Mesenchymal stem cell (in vitro differentiated cells and primary cell): ENCODE data around the gene KLRC4.
A peak's percentile ranks its signal among the peaks of the same experiment; 100 is the strongest.
"Not testable (repeated sequence)": the region's sequence is repeated elsewhere in the genome, so short reads cannot be mapped to it uniquely, and the experiment has no call there.

ENCODE experiments used
- DNase-seq: peaks from one replicate; pipeline ENCODE4 v3.0.0-alpha.2; 2013
- H2AFZ ChIP-seq: one replicate; pipeline ENCODE4 v1.6.1; 2013; ENCODE audit warnings: low read depth, mild to moderate bottlenecking, control low read depth, inconsistent platforms, low read length, moderate library complexity
- H2AK5ac ChIP-seq: 2 replicates; pipeline ENCODE4 v1.6.1; 2013; ENCODE audit warnings: low read length, moderate library complexity, mild to moderate bottlenecking, inconsistent platforms; ENCODE audit not compliant: severe bottlenecking
- H2BK120ac ChIP-seq: one replicate; pipeline ENCODE4 v1.6.1; 2013; ENCODE audit warnings: low read depth, mild to moderate bottlenecking, inconsistent platforms, low read length, moderate library complexity
- H2BK12ac ChIP-seq, 2 experiments: one replicate each; pipeline ENCODE4 v1.6.1; 2013; ENCODE audit warnings: inconsistent platforms in 2 of 2, low read length in 2 of 2, mild to moderate bottlenecking in 2 of 2, moderate library complexity in 2 of 2, control low read depth in 1 of 2
- H2BK15ac ChIP-seq: one replicate; pipeline ENCODE4 v1.6.1; 2013; ENCODE audit warnings: mild to moderate bottlenecking, low read depth, inconsistent platforms; ENCODE audit not compliant: poor library complexity, severe bottlenecking
- H2BK5ac ChIP-seq: 2 replicates; pipeline ENCODE4 v1.6.1; 2013; ENCODE audit warnings: low read depth, mild to moderate bottlenecking, low read length, control low read depth, inconsistent platforms; ENCODE audit not compliant: poor library complexity, severe bottlenecking
- H3K14ac ChIP-seq, 2 experiments: one replicate each; pipeline ENCODE4 v1.6.1; 2013; ENCODE audit warnings: inconsistent platforms in 2 of 2, low read length in 2 of 2, control low read depth in 1 of 2, mild to moderate bottlenecking in 1 of 2, moderate library complexity in 1 of 2
- H3K18ac ChIP-seq, 2 experiments: one replicate each; pipeline ENCODE4 v1.6.1; 2013; ENCODE audit warnings: inconsistent platforms in 2 of 2, low read length in 2 of 2, control low read depth in 1 of 2, low read depth in 1 of 2, mild to moderate bottlenecking in 1 of 2
- H3K23ac ChIP-seq, 2 experiments: one replicate each; pipeline ENCODE4 v1.6.1; 2013; ENCODE audit warnings: inconsistent platforms in 2 of 2, low read length in 2 of 2, mild to moderate bottlenecking in 2 of 2, moderate library complexity in 2 of 2, control low read depth in 1 of 2
- H3K27ac ChIP-seq: 2 replicates; pipeline ENCODE4 v1.5.1; 2013; ENCODE audit warnings: mild to moderate bottlenecking, moderate library complexity, low read length, control low read depth, inconsistent platforms; ENCODE audit not compliant: poor library complexity, severe bottlenecking
- H3K27me3 ChIP-seq, 2 experiments: 2 replicates each; pipeline versions ENCODE4 v1.6.1 to v1.7.0; 2013; ENCODE audit warnings: low read length in 2 of 2, mild to moderate bottlenecking in 2 of 2, moderate library complexity in 2 of 2, control low read depth in 1 of 2, inconsistent platforms in 1 of 2; ENCODE audit not compliant: control insufficient read depth in 1 of 2, insufficient read depth in 1 of 2
- H3K36me3 ChIP-seq, 2 experiments: 2 replicates each; pipeline versions ENCODE4 v1.6.1 to v1.7.0; 2013; ENCODE audit warnings: low read length in 2 of 2, control low read depth in 1 of 2, inconsistent platforms in 1 of 2, low read depth in 1 of 2, mild to moderate bottlenecking in 1 of 2; ENCODE audit not compliant: insufficient read depth in 2 of 2, control insufficient read depth in 1 of 2
- H3K4ac ChIP-seq, 2 experiments: one replicate each; pipeline ENCODE4 v1.6.1; 2013; ENCODE audit warnings: inconsistent platforms in 2 of 2, low read length in 2 of 2, mild to moderate bottlenecking in 2 of 2, moderate library complexity in 2 of 2, control low read depth in 1 of 2, low read depth in 1 of 2
- H3K4me1 ChIP-seq: 2 replicates; pipeline ENCODE4 v1.6.1; 2013; ENCODE audit warnings: low read depth, low read length, control low read depth; ENCODE audit not compliant: control insufficient read depth, insufficient read depth
- H3K4me2 ChIP-seq: 2 replicates; pipeline ENCODE4 v1.6.1; 2013; ENCODE audit warnings: low read length, mild to moderate bottlenecking, inconsistent platforms; ENCODE audit not compliant: poor library complexity, severe bottlenecking
- H3K4me3 ChIP-seq, 2 experiments: 2 replicates each; pipeline versions ENCODE4 v1.5.1 to v1.7.0; 2013; ENCODE audit warnings: low read length in 2 of 2, mild to moderate bottlenecking in 2 of 2, control low read depth in 1 of 2, low read depth in 1 of 2; ENCODE audit not compliant: insufficient read depth in 1 of 2
- H3K79me1 ChIP-seq: replicated peaks from 2 replicates; pipeline ENCODE4 v1.6.1; 2013; ENCODE audit warnings: mild to moderate bottlenecking, control low read depth, low read length, inconsistent platforms; ENCODE audit not compliant: poor library complexity, severe bottlenecking
- H3K9ac ChIP-seq: 2 replicates; pipeline ENCODE4 v1.7.0; 2013; ENCODE audit warnings: mild to moderate bottlenecking, low read length, moderate library complexity
- H3K9me3 ChIP-seq: 2 replicates; pipeline ENCODE4 v1.7.0; 2013; ENCODE audit warnings: mild to moderate bottlenecking, low read length; ENCODE audit not compliant: control insufficient read depth
- H4K8ac ChIP-seq: one replicate; pipeline ENCODE4 v1.6.1; 2013; ENCODE audit warnings: inconsistent platforms, mild to moderate bottlenecking, low read length, moderate library complexity
- H4K91ac ChIP-seq: one replicate; pipeline ENCODE4 v1.6.1; 2013; ENCODE audit warnings: mild to moderate bottlenecking, low read length, inconsistent platforms
- WGBS: methylation state at CpG from one replicate; pipeline ENCODE4 v1.1.7; 2013; ENCODE audit warnings: mixed read lengths; 5-methylcytosine and 5-hydroxymethylcytosine counted together

Gene KLRC4

DNA sequence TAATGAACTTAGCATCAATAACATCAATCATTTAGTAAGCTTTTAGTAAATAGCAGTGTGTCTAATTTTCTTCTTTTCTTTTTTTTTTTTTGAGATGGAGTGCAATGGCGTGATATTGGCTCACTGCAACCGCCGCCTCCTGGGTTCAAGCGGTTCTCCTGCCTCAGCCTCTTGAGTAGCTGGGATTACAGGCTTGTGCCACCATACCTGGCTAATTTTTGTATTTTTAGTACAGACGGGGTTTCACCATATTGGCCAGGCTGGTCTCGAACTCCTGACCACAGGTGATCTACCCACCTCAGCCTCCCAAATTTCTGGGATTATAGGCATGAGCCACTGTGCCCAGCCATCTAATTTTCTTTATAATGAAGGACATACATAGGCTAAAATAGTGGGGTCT, 22.1 kb downstream of the KLRC4 start:
- not testable (repeated sequence) for H3K23ac ChIP-seq, H3K36me3 ChIP-seq, H4K8ac ChIP-seq, H2AK5ac ChIP-seq, H3K27ac ChIP-seq, H4K91ac ChIP-seq, H3K79me1 ChIP-seq, H3K4me2 ChIP-seq, H3K4me3 ChIP-seq, H3K9me3 ChIP-seq, DNase-seq, H3K4ac ChIP-seq, H3K27me3 ChIP-seq, H2BK5ac ChIP-seq, H3K18ac ChIP-seq, H3K14ac ChIP-seq, H2BK120ac ChIP-seq, H3K4me1 ChIP-seq, H2BK12ac ChIP-seq, H3K9ac ChIP-seq, H2BK15ac ChIP-seq, H2AFZ ChIP-seq
- WGBS: over 99% methylated on average over 5 of the region's 6 CpGs

DNA sequence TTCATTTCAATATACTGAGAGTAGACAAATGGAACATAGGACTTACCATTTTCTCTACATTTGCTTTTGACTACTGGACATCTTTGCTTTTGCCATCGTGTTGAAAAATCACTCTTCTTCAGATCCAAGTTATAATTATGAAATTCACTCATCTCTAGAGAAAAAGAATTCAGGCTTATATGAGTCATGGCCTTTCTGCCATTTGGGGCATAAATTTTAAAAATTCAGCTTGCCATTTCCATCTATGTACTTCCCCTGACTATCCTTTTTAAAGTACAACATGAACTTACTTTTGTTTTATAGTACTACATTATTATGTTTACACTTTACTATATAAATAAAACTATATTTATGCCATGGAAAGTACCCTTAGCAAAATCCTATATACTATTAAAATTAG, 22.7 kb downstream of the KLRC4 start:
- H3K9ac ChIP-seq: no peak overlapping the region
- no peak overlapping the region for H2BK12ac ChIP-seq
- peaks cover 0 to 2% of the 10 kb centered on the region in 2 experiments for H3K36me3 ChIP-seq
- H3K4me1 ChIP-seq: no peaks in the 10 kb centered on the region
- H3K23ac ChIP-seq: no peak overlapping the region
- peaks cover 7% of the 10 kb centered on the region for H3K9me3 ChIP-seq
- no peak overlapping the region for H2AK5ac ChIP-seq
- H2BK15ac ChIP-seq: no peak overlapping the region
- no peak for DNase-seq
- no peak overlapping the region for H2BK120ac ChIP-seq
- H3K27me3 ChIP-seq: no peaks in the 10 kb centered on the region
- no peak overlapping the region for H4K91ac ChIP-seq
- H3K14ac ChIP-seq: no peak overlapping the region
- H2BK5ac ChIP-seq: no peak overlapping the region
- H3K18ac ChIP-seq: no peak overlapping the region
- H4K8ac ChIP-seq: no peak overlapping the region
- H2AFZ ChIP-seq: no peak overlapping the region
- no peak overlapping the region for H3K4me3 ChIP-seq
- WGBS: 100% methylated on average over 1 of the region's 1 CpG
- no peak overlapping the region for H3K27ac ChIP-seq
- no peak overlapping the region for H3K4ac ChIP-seq
- H3K79me1 ChIP-seq: no peaks in the 10 kb centered on the region
- H3K4me2 ChIP-seq: no peak overlapping the region

DNA sequence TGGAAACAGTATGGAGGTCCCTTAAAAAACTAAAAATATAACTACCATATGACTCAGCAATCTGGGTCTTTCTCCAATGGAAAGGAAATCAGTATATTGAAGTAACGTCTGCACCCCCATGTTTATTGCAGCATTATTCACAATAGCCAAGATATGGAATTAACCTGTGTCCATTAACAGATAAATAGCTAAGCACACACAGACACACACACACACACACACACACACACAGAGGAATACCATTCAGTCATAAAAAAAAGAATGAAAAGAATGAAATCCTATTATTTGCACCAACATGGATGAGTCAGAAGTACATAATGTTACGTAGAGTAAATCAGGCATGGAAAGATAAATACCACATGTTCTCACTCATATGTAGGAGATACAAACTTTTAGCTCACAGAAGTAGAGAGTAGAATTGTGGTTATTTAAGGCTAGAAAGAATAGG, 24.4 kb downstream of the KLRC4 start:
- Histone ChIP-seq H4K8ac (no peak overlapping the region), H3K9ac (no peak overlapping the region), H3K4me3 (no peak overlapping the region), H3K14ac (no peak overlapping the region), H2AFZ (no peak overlapping the region), H3K27me3 (no peaks in the 10 kb centered on the region), H3K36me3 (peaks cover 0 to 12% of the 10 kb centered on the region in 2 experiments), H3K23ac (no peak overlapping the region), H3K4me2 (no peak overlapping the region), H2BK12ac (no peak overlapping the region), H2AK5ac (no peak overlapping the region), H3K79me1 (no peaks in the 10 kb centered on the region), H3K4me1 (no peaks in the 10 kb centered on the region), H3K4ac (no peak overlapping the region), H3K18ac (no peak overlapping the region), H3K27ac (no peak overlapping the region), H2BK5ac (no peak overlapping the region), H3K9me3 (peaks cover 7% of the 10 kb centered on the region), H4K91ac (no peak overlapping the region), H2BK120ac (no peak overlapping the region), H2BK15ac (no peak overlapping the region)
- 35% methylated on average over 1 of the region's 2 CpGs for WGBS
- peak; percentile 77 for DNase-seq

DNA sequence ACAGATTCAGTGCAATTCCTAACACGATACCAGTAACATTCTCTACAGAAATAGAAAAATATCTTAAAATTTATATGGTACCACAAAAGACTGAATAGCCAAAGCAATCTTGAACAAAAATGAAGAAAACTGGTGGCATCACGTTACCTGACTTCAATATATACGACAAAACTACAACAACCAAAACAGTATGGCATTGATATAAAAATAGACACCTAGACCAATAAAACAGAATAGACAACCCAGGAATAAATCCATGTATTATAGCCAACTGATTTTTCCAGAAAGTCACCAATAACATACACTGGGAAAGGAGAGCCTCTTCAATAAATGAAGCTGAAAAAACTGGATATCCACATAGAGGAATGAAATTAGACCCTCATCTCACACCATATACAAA, 25.4 kb downstream of the KLRC4 start:
- Histone ChIP-seq H2AK5ac (no peak overlapping the region), H3K36me3 (peaks cover 0 to 12% of the 10 kb centered on the region in 2 experiments)

More for the DNA sequence above, 25.4 kb downstream of the KLRC4 start:
- no peak overlapping the region for H4K8ac ChIP-seq
- WGBS: 98% methylated on average over 3 of the region's 3 CpGs
- no peak overlapping the region for H3K14ac ChIP-seq
- no peak overlapping the region for H3K4me2 ChIP-seq
- no peak overlapping the region for H2BK12ac ChIP-seq
- no peak overlapping the region for H2BK120ac ChIP-seq
- H3K4ac ChIP-seq: no peak overlapping the region
- H4K91ac ChIP-seq: no peak overlapping the region
- H2BK15ac ChIP-seq: no peak overlapping the region
- no peak overlapping the region for H3K9ac ChIP-seq
- H2AFZ ChIP-seq: no peak overlapping the region
- no peaks in the 10 kb centered on the region for H3K79me1 ChIP-seq
- H3K4me3 ChIP-seq: no peak overlapping the region
- H3K18ac ChIP-seq: no peak overlapping the region
- no peak for DNase-seq
- no peak overlapping the region for H3K23ac ChIP-seq
- no peaks in the 10 kb centered on the region for H3K4me1 ChIP-seq
- no peak overlapping the region for H2BK5ac ChIP-seq
- H3K9me3 ChIP-seq: peaks cover 7% of the 10 kb centered on the region
- H3K27me3 ChIP-seq: no peaks in the 10 kb centered on the region
- no peak overlapping the region for H3K27ac ChIP-seq
